Right lung (tissue), 5 donors: Measurements from ENCODE around the gene TSPAN18. TPM values are rescaled to one million over a fixed set of nuclear protein-coding genes. Genes with fewer than 3 reads are reported as not detected.

Experiments used
- DNase-seq, 2 donors: peaks; one replicate each; pipeline ENCODE4 v3.0.0-alpha.2; 2013
- polyA plus RNA-seq, 5 donors: library from polyadenylated mRNA; unstranded; fragments of 120-200 nt; gene quantifications; one replicate each; pipeline versions ENCODE4 v1.2.1 to v1.2.3, GENCODE V29; 2013; ENCODE audit warnings: inconsistent platforms in 1 of 5, low replicate concordance in 1 of 5; ENCODE audit not compliant: insufficient read length in 5 of 5, insufficient read depth in 1 of 5

Gene TSPAN18
- polyA plus RNA-seq, 5 donors, result 48.9 to 74.5 (median 64.7) TPM

DNA sequence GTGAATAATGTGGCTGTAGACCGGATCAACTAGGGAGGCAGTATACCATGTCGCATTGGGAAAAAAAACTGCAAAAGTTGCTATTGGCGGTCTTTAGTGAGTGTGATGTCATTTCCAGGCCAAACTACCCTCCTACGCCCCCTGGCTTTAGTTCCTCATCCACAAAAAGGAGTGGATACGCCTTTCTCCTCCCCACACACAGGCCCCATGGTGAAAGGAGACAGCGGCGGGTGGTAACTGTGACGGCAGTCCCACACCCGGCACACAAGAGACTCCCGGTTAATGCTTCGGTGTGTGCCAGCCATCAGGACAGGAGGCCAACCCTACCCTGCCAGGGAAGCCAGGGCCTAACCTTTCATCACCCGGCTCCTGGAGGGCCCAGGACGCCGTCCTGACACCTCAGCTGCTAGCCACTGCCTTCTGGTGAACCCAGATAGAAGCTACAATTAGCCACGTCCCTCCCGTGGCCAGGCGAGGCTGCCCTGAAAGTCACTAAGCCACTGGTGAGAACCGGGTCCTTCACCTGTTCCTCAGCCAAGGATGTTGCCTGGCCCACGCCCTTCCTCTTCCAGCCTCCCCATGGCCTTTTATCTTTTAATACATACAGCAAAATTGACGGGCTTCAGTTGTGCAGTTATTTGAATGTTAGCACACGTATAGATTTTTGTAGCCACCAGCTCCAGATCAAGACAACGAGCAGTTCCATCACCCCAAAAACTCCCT, 213.1 kb downstream of the TSPAN18 start:
- DNase-seq, result no peak

DNA sequence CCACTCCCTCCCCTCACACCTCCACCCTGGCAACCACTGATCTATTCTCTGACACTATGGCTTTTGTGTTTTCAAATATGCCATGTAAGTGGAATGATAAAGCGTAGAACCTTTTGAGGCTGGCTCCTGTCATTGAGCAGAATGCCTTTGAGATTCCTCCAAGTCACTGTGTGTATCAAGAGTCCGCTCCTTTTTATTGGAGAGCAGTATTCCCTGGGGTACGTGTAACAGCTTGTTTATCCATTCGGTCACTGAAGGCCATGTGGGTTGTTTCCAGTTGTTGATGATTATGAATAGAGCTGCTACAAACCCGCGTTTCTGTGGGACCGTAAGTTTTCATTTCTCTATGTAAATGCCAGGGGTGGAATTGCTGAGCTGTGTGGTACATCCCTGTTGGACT, 213.6 kb downstream of the TSPAN18 start:
- no peak for DNase-seq

DNA sequence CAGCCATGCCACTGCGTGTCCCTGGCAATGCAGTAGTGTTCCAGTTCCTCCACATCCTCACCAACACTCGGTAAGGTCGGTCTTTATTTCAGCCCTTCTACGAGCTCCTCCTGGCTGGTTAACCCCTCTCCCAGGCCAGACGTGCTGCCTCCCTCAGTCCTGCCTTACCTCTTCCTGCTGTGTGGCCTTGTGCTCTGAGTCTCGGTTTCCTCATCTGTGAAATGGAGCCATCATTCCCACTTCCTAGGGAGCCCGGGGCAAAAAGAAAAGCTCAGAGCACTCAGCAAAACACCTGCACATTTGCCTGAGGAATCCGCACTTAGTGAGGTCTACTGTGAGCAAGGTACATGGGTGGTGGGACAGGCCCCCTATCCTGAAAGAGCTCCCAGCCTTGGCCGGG, 214.1 kb downstream of the TSPAN18 start:
- no peak for DNase-seq

DNA sequence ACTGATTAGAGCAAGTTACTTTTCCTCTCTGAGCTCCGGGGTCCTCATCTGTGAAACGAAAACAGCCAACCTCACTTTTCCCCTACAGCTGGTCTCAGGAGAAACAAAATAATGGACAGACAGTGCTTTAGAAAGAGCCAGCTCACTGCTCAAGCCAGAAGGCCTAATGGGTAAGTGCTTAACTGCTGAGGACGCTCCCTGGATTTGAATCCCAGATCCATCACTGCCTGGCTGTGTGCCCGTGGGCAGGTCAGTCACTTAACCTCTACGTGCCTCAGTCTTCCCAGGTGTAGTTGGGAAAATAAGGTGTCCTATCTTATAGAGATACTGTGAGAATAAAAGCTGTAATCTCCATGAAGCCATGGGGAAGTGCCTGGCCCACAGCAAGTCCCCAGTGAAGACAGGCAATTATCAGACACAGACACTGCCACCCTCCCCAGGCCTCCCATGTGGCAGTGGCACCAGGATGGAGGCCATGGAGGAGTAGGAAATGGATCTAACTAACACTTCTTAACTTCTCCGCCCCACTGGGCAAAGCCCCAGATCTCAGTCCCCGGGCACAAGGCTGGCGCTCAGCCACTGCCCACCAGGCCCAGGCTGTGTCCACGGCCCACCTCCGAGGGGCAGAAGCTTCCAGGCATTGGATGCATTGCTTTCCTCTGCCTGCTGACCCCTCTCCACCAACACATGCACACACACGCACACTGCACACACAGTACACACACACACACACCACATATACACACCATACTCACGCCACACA, 214.7 kb downstream of the TSPAN18 start:
- no peak for DNase-seq

DNA sequence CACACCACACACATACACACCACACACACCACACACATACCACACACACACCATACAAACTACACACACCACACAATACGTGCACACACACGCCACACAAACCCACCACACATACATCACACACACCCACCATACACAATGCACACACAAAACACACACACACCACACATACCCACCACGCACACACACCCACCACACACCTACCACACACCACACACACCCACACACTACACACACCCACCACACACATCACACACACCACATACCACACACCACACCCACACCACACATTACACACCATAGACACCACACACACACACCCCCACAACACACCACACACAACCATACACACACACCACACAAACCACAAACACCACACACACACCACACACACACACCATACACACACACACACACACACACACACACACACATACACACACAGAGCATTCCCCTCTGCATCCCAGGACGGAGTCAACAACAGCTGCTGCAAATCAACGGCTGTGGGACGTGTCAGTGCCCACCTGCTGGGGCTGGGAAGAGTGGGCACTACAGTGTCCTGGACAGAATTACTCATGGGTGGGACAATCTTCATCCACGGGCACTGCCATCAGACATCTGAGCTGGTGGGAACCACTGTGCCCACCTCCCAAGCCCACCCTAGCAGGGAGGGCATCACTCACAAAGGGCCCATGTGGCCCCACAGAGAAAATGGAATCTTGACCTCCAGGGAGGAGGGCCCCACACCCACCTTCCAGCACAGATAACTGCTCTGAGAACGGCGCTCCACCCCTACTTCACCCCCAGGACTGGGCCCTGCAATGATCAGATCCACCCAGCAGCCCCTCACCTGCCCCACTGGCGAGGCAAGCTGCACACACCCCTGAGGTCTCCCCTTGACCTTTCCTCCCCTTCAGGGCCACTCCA, 215.5 kb downstream of the TSPAN18 start:
- no peak for DNase-seq

DNA sequence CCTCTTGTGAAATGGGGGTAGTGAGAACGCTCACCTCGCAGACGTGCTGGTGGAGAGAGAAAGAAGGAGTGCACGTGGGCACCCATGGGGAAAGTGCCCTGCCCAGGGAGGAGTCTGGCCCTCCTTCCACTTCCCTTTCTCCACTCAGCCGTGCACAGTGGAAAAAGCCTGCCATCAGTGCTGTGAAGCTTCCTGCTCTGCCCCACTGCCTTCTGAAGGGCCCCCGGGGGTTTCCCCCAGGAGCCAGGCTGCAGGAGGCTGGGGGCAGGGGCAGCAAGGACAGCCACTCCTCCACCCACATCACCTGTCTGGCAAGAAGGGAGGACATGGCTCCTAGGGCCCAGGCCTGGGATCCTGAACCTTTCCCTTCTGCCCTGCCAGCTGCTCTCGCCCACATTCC, 216.4 kb downstream of the TSPAN18 start:
- DNase-seq, result no peak

DNA sequence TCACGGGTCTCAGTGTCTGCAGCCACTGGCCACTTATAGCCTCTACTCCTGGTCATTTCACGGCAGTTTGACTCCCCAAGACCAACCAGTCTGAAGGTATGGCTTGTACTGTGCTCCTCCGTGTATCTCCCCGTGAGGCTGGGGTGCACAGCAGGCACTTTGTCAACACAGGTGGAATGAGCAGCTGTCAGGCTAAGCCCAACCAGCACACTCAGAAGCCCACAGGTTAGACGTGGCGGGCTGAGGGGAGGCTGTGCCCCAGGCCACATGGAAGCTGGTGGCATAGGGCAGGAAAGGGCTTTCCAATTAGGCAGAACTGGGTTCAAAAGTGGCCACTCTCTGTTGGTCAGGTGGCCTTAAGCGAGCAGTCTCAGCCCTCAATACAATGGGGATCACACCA, 216.9 kb downstream of the TSPAN18 start:
- no peak for DNase-seq

DNA sequence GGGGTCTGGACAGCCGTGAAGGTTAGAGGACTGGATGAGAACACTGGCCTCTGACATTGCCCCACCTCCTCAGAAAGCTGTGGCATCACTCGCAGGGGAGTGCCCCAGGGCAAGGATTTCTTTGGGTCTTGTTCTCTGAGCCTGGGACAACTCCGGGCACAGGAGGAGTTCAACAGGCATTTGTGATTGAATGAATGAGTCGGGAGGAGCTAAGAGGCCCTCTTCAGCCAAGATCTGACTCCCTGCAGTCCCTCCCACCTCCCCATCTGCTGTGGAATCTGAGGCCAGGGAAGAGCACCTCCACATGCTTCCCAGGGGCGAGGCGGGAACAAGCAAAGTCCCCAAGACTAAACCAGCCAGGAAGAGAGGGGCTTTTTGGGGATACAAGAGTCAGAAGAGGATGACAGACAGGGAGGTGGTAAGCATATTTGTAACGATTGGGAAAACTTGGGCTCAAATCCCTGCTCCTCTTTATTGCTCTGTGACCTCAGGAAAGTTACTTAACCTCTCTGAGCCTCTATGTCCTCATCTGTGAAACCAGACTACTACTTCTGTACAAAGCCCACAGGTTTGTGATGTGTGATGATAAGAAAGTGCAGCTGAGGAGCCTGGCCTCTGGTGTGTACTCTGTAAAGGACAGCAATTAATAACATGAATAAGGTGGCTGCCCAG, 217.6 kb downstream of the TSPAN18 start:
- no peak for DNase-seq

DNA sequence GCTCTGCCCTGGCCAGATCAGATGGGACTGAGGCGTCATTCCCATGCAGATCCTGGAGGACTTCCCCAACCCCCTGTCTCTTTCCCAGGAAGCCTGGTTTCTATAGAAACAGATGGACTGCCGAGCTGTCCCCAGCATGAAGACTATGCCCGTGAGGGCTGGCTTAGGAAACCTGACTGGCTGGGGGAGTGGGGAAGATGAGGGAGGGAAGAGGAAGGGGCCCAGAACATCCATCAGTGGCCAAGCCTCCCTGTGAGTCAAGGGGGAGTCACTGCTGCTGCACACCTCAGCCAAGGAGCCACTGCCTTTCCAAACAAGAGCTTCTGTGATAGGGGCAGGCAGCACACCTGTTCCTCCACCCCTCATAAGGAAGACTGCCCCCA, 218.1 kb downstream of the TSPAN18 start:
- no peak for DNase-seq

DNA sequence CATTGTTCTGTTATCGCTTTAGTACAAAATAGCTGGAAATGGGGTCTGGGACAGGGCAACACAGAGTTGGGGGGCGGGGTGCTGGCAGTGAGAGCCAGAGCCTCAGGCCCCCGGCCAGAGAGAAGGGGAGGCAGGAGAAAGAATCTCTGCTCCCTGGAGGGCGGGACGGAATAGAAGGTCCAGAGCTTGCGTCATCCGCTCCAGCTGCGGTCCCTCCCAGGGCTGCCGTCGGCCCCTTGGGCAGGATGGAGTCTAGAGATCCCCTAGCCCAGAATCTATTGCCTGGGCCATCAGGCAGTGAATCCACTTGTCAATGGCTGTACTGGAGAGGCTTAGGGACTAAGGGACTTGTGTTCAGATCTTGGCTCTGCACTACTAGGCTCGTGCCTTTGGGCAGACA, 218.9 kb downstream of the TSPAN18 start:
- no peak for DNase-seq

DNA sequence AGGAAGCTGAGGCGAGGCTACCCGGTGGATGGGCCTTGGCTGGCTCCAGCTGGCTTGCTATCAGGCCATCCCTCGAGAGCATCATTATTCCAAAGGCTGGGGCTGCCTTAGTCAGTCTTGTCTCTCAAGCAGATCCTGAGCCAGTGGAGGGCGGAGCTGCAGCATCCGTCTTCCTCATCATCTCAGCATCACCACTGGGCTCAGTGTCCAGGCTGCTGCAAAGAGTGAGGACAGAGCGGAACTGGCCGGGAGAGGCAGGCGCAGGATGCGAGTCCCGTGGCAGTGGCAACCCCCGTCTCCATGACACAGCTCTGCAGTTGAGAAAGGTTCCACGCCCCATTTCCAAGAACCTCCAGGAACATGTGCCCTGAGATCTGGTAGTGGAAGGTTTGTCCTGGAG, 219.5 kb downstream of the TSPAN18 start:
- no peak for DNase-seq

DNA sequence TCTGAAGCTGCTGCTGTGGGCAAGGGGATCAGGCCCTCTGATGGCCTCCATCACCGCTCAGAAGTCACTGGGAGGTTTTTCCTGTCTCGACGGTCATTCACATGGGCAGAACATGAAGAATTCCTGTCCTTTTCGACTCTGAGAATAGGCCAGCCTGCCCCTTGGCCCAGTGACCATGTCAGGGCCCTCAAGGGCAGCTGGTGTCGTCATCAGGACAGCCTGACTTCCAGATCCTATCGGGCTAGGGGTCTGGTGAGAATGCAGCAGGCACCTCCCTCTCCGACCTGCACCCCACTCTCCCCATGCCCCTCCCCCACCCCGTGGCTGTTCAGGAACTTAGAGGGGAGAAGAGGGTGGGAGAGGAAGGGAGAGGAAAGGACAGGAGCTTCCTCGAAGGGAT, 220.4 kb downstream of the TSPAN18 start:
- no peak for DNase-seq

DNA sequence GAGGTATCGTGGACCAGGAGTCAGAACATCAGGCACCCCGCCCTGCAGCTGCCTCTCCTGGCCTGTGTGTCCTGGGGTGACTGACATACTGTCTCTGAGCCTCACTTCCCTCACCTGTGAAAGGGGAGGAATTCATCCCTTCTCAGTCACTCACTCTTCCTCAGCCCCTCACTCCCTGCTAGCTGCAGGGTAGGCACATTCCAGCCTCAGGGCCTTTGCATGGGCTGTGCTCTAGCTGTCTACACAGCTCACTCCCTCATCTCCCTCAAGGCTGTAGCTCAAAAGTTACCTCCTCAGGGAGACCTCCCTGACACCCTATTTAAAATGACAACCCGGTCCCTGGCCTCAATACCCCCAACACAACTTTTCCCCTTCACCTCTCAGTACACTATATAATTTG, 221.4 kb downstream of the TSPAN18 start:
- DNase-seq, result no peak

DNA sequence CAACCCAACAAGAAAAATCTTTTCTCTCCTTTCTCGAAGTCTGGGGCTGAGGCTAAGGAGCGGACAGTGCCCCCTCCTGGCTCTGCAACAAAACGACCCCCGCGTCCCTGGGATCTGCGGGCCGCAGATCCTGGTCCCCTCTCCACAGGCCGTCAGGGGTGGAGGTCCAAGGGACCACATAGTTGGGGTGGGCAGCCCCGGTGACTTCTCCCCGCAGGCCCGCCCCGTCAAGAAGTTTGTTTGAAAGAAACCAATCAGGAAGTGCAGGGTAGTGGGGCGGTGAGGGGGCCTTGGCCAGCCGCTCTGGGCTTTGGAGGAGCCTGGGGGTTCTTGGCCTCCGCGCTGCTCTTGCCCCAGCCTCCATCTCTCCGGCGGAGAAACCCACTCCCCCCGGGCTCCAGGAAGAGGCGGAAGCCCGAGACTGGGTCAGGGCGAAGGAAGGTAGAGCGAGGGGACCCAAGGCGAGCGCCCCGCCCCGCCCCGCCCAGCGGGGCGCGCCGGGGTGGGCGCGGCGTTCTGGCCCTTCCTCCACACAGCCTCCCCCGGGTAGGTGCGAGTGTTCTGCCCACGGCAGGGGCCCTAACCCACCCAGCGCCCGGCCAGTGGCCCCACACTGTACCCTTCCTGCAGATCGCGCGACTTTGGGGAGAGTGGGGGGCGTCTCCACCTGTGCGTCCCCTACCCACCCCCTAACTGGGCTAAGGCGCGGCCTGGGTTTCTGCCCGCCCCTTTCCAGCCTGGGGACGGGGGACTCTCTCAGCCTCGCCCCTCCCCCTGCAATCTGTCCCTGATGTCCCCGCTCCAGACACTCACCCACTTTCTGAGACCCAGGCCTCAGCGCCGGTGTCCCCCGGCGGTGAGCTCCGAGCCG, 222.6 kb downstream of the TSPAN18 start:
- DNase-seq, result peak in 1 of 2 donors; percentile 52

DNA sequence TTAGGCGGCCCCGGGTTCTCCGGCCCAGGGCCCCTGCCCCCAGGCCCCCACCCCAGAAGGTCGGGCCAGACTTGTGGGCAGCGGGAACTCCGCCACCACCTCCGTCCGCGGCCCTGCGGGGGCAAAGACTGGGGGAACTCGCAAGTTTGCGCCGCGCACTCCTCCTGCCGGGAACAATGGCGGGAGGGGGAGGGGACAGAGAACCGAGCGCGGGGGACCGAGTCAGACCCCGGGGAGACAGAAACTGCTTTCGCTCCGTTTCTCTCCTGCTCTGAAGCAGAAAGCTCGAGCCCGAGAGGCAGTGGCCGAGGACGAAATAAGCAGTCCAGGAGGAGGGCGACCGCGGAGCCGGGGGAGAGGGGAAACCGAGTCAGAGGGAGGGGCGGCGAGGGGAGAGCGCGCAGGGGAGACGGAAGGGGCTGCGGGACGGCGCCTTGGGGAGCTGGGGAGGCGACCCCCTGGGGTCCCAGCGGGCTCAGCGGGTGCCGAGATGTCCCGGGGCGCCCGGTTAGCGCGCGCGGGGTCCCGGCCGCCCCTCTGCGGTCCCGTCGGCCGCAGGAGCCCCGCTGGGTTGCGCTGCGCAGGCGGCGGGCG, 223.4 kb downstream of the TSPAN18 start:
- peak in 1 of 2 donors; percentile 24 for DNase-seq

DNA sequence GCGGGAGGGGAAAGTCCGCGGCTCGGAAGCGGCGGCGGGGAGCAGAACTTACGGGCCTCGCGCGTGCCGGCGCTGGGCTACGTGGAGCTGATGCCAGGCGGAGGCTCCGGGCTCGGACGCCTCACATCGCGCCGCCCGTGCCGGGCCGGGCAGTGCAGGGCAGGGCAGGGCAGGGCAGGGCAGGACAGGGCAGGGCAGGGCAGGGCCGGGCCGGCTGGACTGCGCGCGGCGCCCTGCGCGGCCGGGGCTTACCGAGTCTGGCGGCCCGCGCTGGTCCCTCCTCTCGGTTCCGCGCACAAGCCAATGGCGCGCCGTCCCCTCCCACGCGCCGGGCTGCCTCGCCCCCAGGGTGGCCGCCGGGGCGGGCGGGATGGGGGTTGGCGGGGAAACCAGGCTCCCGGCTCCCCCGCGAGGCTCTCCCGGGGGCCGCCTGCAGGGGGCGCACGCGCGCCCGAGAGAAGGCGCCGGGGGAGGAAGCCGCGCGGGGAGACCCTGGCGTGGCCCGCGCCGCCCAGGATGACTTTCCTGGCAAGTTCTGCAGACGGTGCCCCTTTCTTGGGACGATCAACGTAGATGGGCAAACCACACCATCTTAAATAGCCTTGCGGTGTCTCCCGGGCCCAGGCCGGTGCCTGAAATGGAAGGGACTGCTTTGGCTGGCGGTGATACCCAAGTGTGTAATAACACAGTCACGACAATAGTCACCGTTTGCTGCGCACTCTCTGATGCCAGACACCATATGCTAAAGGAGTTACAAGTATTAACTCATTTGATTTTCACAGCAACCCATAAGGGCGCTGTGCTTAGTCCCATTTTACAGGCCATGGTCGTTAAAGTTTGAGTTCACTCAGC, 224.1 kb downstream of the TSPAN18 start, which contains the start of gene TP53I11:
TP53I11 (minus strand) TSS at position 259 of the 852 bp plus-strand sequence. CDS start 12,548 bp downstream, outside the sequence.
- DNase-seq, result peak; percentile 64 to 68

DNA sequence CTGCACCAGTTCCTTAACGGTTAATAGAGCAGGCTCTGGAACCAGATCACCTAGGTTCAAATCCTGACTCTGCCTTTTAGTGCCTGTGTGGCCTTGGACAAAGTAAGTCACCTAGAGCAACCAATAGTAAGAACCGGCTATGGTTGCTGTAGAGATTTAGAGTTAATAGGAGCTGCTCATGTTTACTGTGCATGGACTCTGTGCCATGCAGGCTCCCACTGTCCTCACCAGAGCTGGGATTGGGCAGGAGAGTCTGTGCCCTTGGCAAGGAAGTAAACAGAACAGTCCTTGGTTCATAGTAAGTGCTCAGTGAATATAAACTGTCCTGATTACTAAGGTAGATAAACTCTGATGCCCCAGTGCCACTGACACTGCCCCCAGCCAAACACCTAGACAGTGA, 225.3 kb downstream of the TSPAN18 start:
- DNase-seq, result no peak

DNA sequence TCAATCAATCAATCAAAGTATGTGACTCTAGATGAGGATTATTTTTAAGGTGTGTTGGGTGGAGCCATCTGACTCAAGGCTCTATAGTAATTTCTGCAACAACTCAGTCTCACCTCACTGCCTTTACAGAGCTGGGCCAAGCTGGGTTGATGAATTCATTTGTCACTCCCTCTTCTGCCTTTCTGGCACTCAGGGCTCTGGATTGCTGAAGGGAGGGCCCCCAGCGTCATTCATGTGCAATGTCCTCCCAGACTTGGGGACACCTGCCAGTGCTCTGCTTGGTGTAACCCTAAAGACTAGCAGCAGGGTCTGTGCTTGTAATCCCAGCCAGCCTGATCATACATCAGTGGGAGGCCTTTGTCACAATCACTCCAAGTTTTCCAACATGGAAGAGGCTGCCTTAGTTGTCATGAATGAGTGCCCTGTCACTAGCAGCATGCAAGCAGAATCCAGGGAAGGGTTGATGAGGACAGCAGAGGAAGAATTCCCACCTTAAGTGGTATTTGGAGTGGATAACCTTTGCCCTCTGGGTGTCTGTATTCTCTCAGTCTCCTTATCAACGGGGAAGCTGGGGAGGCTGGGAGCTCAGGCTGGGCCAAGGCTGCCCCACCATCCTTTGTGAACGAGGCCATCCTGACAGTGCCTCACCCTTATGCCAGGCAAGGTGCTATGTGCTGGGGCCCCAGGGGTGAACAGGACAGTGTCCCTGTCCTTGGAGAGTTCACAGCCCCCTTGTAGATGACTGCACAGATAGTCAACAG, 225.9 kb downstream of the TSPAN18 start:
- no peak for DNase-seq
